Activated CD4-positive, alpha-beta T cell treated with anti-CD3 and anti-CD28 coated beads for 36 hours (primary cell): ENCODE data around the gene ZDHHC3. TPM values are rescaled to one million over a fixed set of nuclear protein-coding genes. Genes with fewer than 3 reads are reported as not detected.

Experiments used
- ATAC-seq: fragments of 200-7000 bp; cut with Tn5 transposase; one replicate; pipeline ENCODE4 v1.10.0; 2021; ENCODE audit warnings: mild to moderate bottlenecking, moderate library complexity
- CTCF ChIA-PET: fragments of 350-600 bp; sonication (Branson Sonifier 250); formaldehyde crosslinking; loops from one replicate; lab custom pipeline; 2021; ENCODE audit warnings: antibody characterized with exemption; lab: Charles Lee
- POLR2A ChIA-PET: fragments of 350-600 bp; sonication (Branson Sonifier 250); formaldehyde crosslinking; loops from one replicate; lab custom pipeline; 2021; ENCODE audit warnings: antibody characterized with exemption, inconsistent platforms; lab: Charles Lee
- DNase-seq: peaks from one replicate; pipeline ENCODE4 v3.0.0-alpha.2; 2020
- H3K27ac Mint-ChIP-seq: one replicate; pipeline ENCODE4 v1.8.0; 2021; ENCODE audit warnings: mixed read lengths
- H3K27me3 Mint-ChIP-seq: one replicate; pipeline ENCODE4 v1.8.0; 2021; ENCODE audit warnings: mixed read lengths
- H3K36me3 Mint-ChIP-seq: one replicate; pipeline ENCODE4 v1.8.0; 2021; ENCODE audit warnings: low read depth, mixed read lengths
- H3K4me1 Mint-ChIP-seq: one replicate; pipeline ENCODE4 v1.8.0; 2021; ENCODE audit warnings: mixed read lengths
- H3K4me3 Mint-ChIP-seq: one replicate; pipeline ENCODE4 v1.8.0; 2021; ENCODE audit warnings: mild to moderate bottlenecking, moderate library complexity, mixed read lengths
- H3K9me3 Mint-ChIP-seq: one replicate; pipeline ENCODE4 v1.8.0; 2021; ENCODE audit warnings: low read depth, mixed read lengths
- intact Hi-C, 2 experiments: fragments of 100-400 bp; cut with DNase I in 1 of 2; cut with micrococcal nuclease in 1 of 2; formaldehyde crosslinking; loops; one replicate each; pipeline versions ENCODE4 v1.14.2 to v1.15.1; 2022 to 2024; cut with DNase I, micrococcal nuclease
- total RNA-seq, 2 experiments: library from RNA; stranded (reverse); gene quantifications; one replicate each; pipeline ENCODE4 v1.2.3, GENCODE V29; 2021

Gene ZDHHC3
- total RNA-seq, 2 experiments from 2014 or later: 31.9 to 32.9 TPM

DNA sequence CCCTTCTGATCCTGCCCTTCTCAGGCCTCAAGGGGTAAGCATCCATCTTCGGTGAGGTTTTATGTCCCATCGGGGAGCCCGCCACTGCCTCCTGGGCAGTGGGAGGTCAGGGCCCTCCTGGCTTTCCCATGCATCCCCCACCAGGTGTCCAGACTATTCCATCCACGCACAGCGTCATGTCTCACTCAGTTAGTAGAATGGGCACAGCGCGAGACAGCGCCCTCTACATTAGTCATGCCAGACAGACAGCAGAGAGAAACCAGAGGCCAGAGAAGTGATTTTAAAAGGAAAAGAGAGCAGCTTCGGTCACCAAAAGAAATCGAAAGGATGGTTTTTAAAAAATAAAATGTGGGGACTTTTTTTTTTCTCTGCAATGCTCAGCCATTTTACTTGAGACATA, 49.8 kb downstream of the ZDHHC3 start:
- no peaks in the 10 kb centered on the region for H3K27me3 Mint-ChIP-seq
- ATAC-seq (no peak), DNase-seq (no peak)
- no peak overlapping the region for H3K4me3 Mint-ChIP-seq
- H3K4me1 Mint-ChIP-seq: no peaks in the 10 kb centered on the region
- H3K9me3 Mint-ChIP-seq: no peaks in the 10 kb centered on the region
- intact Hi-C loops: no loop called here
- POLR2A ChIA-PET: no interaction called here
- CTCF ChIA-PET: no interaction called here
- peaks cover 6% of the 10 kb centered on the region for H3K36me3 Mint-ChIP-seq
- H3K27ac Mint-ChIP-seq: no peak overlapping the region

DNA sequence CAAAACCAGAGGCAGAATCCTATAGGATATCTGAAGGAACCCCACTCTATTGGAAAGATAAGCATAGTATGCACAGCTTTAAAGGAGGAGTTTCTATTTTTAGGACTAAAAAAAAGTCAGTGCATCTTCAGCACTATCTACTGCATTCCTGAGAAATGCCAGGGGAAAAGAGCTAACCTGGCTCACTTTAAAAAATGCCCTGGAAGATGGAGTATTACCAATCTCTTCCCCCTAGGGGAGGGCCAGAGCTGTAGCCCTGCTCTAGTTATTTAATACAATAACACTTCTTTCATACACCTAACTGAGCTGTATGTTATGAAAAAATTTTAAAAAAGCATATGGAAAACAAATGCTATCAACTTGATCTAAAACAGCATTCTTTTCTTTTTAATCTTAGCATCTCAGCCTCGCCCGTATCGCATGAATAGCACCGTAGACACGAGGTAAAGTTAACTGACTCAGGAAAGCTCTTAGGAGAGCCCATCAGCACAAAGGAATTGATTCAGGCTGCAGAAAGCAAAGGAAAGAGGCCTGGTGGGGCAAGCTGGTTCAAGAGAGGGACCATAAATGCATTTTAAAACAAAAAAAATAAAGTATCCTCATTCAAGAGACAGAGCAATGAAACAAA, 51.4 kb downstream of the ZDHHC3 start:
- intact Hi-C loops: no loop called here
- ATAC-seq (no peak), DNase-seq (no peak)
- POLR2A ChIA-PET: no interaction called here
- Mint-ChIP-seq H3K9me3 (no peaks in the 10 kb centered on the region), H3K36me3 (peaks cover 6% of the 10 kb centered on the region), H3K27me3 (no peaks in the 10 kb centered on the region), H3K4me1 (no peaks in the 10 kb centered on the region), H3K4me3 (no peak overlapping the region), H3K27ac (no peak overlapping the region)
- CTCF ChIA-PET: interaction anchor here (0.7 to 3.2 kb wide), 2 partner anchors 10 to 93 kb away, joined by 3 to 13 read pairs; no protein-coding TSS in a partner anchor

DNA sequence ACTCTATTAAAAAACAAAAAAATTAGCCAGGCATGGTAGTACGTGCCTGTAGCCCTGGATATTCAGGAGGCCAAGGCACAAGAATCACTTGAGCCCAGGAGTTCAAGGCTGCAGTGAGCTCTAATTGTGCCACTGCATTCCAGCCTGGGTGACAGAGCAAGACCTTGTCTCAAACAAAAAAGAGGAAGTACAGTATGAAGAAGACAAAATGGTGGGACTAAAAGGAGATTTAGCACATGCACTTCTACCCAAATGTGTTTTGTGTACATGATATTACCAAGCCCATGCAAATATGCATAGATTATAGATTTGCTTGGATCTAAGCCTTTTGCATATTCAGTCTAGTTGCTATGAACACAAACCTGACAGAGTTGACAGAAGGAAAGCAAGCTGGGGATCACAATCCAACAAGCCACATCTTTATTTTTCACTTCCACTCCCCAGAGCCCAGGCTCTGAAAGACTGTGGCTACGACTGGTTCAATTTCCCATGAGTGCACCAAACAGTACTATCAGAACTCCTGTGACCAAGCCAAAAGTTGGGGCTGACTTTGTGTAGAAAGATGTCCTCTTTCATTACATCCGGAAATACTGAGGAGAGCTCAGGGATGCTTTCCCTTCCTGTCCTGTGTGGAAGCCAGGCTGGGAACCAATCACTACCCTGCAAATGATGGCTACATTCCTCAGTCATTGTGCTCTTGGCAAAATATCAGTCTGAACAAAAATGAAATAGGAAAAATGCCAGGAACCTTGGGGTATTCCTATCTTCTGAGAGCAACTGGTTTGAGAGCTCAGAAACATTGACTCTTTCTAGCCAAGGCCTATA, 52.1 kb downstream of the ZDHHC3 start:
- H3K36me3 Mint-ChIP-seq: peaks cover 6% of the 10 kb centered on the region
- intact Hi-C loops: no loop called here
- no peak overlapping the region for H3K27ac Mint-ChIP-seq
- POLR2A ChIA-PET: no interaction called here
- H3K4me3 Mint-ChIP-seq: no peak overlapping the region
- ATAC-seq (no peak), DNase-seq (no peak)
- no peaks in the 10 kb centered on the region for H3K4me1 Mint-ChIP-seq
- H3K9me3 Mint-ChIP-seq: no peaks in the 10 kb centered on the region
- CTCF ChIA-PET: interaction anchor here (3.2 kb wide), 1 partner anchor 10 kb away, joined by 13 read pairs; no protein-coding TSS in a partner anchor
- no peaks in the 10 kb centered on the region for H3K27me3 Mint-ChIP-seq

DNA sequence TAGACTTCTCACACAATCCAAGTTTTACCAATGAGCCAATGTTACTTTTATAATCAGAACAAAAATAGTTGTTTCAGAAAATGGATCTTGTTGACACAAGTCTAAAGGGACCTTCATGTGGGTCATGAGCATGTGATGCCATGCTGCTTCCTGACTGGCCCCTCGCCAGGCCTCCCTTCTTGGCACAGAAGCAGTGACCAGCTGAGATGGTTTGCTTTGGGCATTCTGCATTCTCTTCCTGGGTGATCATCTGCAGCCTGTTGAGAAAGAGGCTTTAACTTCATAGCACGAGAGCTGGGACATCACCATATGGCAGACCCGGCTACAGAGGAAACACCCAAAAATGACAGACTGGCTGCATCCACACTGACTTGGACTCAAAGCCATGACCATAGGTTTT, 55.9 kb downstream of the ZDHHC3 start:
- intact Hi-C loops: no loop called here
- Mint-ChIP-seq H3K36me3 (peaks cover 4% of the 10 kb centered on the region), H3K4me3 (no peak overlapping the region), H3K4me1 (no peaks in the 10 kb centered on the region), H3K27me3 (no peaks in the 10 kb centered on the region), H3K27ac (no peak overlapping the region), H3K9me3 (no peaks in the 10 kb centered on the region)
- DNase-seq (no peak), ATAC-seq (no peak)
- ChIA-PET CTCF (no interaction called here), POLR2A (no interaction called here)

DNA sequence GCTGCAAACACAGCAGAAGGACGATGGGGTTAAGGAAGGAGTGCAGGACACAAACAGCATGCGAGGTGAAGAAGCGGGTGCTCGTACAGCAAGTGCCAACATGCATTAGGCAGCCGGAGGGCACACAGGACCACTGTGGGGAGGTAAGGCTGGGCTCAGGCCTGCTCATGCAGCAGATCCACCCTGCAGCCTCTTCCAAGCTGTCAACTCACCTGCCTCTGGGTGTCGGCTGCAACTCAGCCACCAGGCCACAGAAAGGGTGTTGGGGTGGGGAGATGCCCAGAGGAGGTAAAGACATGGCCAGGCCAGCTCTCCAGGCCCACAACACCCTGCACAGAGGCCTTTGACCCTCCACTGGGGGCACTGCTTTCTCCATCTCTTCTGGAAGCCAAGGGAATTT, 57.4 kb downstream of the ZDHHC3 start:
- H3K4me1 Mint-ChIP-seq: no peaks in the 10 kb centered on the region
- no peak for DNase-seq
- peaks cover 4% of the 10 kb centered on the region for H3K36me3 Mint-ChIP-seq
- H3K27ac Mint-ChIP-seq: no peak overlapping the region
- CTCF ChIA-PET: no interaction called here
- POLR2A ChIA-PET: no interaction called here
- intact Hi-C loops: no loop called here
- H3K27me3 Mint-ChIP-seq: no peaks in the 10 kb centered on the region
- no peak for ATAC-seq
- no peaks in the 10 kb centered on the region for H3K9me3 Mint-ChIP-seq
- no peak overlapping the region for H3K4me3 Mint-ChIP-seq

DNA sequence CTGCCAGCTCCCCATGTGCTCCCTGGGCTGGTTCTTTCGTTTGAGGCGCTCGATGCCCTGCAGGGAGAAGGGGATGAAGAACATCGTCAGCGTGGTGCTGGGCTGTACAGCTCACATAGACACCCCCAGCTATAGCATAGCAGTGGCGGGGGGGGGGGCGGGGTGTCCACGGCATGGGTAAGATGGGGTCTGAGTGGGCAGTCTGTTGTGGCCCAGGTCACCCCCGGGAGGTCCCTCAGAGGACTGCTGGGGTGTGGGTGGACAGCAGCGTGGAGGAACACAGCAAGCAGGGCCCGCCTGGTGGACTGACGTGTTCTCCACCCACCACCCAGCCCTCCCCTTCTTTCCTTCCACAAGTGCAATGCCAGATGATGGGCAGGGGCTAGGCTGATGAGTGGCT, 57.9 kb downstream of the ZDHHC3 start:
- Mint-ChIP-seq H3K36me3 (peaks cover 4% of the 10 kb centered on the region), H3K4me3 (no peak overlapping the region), H3K9me3 (no peaks in the 10 kb centered on the region), H3K4me1 (no peaks in the 10 kb centered on the region), H3K27ac (no peak overlapping the region), H3K27me3 (no peaks in the 10 kb centered on the region)
- ChIA-PET POLR2A (no interaction called here), CTCF (no interaction called here)
- no peak for ATAC-seq
- intact Hi-C loops: no loop called here
- no peak for DNase-seq

DNA sequence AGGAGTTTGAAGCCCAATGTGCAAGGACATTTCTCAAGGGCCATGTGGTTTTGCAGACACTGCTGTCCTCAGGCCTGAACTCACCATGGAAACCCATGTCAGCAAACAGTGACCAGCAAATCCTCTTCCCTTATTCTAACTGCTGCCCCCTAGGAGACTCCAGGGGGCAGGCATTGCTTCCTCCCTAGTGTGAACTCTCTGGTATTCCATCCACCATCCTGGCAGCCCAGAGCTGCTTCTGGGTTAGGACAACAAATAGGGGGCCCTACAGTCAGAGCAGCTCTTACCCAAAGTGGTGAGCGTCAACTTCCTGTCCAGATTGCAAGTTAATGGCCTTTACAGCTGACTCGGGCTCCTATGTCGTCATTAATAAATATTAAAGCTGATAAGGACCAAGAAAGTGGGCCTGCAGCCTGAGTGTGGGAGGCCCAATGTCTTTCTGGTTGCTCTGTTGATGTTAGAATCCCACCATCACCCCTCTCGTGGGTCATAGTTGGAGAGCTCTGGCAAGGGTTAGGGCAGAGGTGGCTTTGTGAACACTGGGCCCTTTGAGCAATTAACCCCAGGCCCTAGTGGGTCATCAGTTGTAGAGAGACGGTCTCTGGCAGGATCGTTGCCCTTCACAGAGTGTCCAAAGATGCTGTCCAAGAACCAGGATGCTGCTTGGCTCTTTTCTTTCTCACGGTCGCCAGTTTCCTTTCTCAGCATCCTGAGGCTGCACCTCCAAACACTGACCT, 60.1 kb downstream of the ZDHHC3 start:
- no peak for DNase-seq
- intact Hi-C loops: no loop called here
- no peaks in the 10 kb centered on the region for H3K4me1 Mint-ChIP-seq
- ChIA-PET CTCF (no interaction called here), POLR2A (no interaction called here)
- peaks cover 4% of the 10 kb centered on the region for H3K36me3 Mint-ChIP-seq
- no peak overlapping the region for H3K4me3 Mint-ChIP-seq
- H3K27me3 Mint-ChIP-seq: peaks cover 3% of the 10 kb centered on the region
- no peak for ATAC-seq
- H3K9me3 Mint-ChIP-seq: no peaks in the 10 kb centered on the region
- no peak overlapping the region for H3K27ac Mint-ChIP-seq

DNA sequence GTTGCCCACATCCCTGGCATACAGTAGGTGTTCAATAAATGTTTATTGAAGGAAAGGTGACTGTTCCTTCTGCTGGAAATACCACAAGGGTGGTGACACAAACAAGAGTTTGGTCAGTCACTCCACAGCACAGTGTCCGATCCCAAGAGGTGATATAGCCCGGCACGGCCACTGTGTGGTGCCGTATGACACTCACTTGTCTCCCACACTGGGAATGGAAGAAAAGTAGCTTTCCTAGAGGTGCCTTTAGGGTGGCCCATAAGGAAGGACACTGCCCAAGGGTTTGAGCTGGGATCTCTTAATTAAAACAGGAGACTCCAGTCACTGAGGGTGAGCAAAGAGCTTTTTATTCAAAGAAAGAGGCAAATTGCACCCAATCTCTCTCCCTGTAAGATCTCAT, 61.0 kb downstream of the ZDHHC3 start:
- peaks cover 4% of the 10 kb centered on the region for H3K36me3 Mint-ChIP-seq
- no peaks in the 10 kb centered on the region for H3K4me1 Mint-ChIP-seq
- no peak overlapping the region for H3K4me3 Mint-ChIP-seq
- ChIA-PET CTCF (interaction anchor here (0.6 to 3.2 kb wide), 16 partner anchors 9 to 860 kb away, joined by 3 to 14 read pairs (median 3); no protein-coding TSS in a partner anchor), POLR2A (no interaction called here)
- no peaks in the 10 kb centered on the region for H3K9me3 Mint-ChIP-seq
- intact Hi-C loops: loop anchor here (1.0 kb wide), 2 partner anchors 382 to 592 kb away; no protein-coding TSS in a partner anchor
- peaks cover 5% of the 10 kb centered on the region for H3K27me3 Mint-ChIP-seq
- no peak for ATAC-seq
- no peak overlapping the region for H3K27ac Mint-ChIP-seq
- DNase-seq: no peak

DNA sequence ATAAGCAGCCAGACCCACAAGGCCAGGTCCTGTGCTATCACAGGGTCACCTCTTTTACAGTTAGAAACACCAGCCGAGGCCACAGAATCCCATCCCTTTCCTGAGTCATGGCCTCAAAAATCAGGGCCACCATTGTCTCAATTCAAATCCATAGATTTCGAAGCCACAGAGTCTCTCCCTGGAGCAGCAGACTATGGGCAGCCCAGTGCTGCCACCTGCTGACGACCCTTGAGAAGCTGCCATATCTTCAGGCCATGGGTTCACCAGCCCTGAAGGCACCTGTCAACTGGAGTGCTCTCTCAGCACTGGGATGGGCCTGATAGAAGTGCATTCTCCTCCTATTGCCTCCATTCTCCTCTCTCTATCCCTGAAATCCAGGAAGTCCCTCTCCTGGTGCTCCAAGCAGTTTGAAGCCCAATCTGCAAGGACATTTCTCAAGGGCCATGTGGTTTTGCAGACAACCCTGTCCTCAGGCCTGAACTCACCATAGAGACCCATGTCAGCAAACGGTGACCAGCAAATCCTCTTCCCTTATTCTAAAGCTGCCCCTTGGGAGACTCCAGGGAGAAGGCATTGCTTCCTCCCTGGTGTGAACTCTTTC, 62.0 kb downstream of the ZDHHC3 start:
- no peak overlapping the region for H3K4me3 Mint-ChIP-seq
- POLR2A ChIA-PET: no interaction called here
- ATAC-seq: peak; percentile 73
- H3K36me3 Mint-ChIP-seq: peaks cover 3% of the 10 kb centered on the region
- intact Hi-C loops: loop anchor here (1.0 kb wide), 2 partner anchors 381 to 591 kb away; no protein-coding TSS in a partner anchor
- peaks cover 7% of the 10 kb centered on the region for H3K27me3 Mint-ChIP-seq
- DNase-seq: peak; percentile 80
- CTCF ChIA-PET: interaction anchor here (0.7 to 3.2 kb wide), 21 partner anchors 10 to 382 kb away, joined by 3 to 14 read pairs (median 3); no protein-coding TSS in a partner anchor
- H3K4me1 Mint-ChIP-seq: no peaks in the 10 kb centered on the region
- H3K9me3 Mint-ChIP-seq: no peaks in the 10 kb centered on the region
- H3K27ac Mint-ChIP-seq: no peak overlapping the region

DNA sequence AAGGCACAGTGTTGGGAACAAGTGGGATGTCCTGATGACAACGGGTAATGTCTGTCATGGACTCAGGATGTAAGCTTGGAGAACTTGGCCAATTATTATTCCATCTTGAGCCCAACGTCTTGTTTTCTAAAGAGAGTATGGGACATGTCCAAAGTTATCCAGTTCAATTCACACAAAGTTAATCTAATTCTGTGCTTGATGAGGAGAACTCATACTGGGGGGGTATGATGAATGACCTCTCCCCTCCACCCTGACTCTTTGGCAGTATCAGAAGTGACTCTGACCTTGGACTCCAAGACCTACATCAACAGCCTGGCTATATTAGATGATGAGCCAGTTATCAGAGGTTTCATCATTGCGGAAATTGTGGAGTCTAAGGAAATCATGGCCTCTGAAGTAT, 65.3 kb downstream of the ZDHHC3 start:
- Mint-ChIP-seq H3K36me3 (no peaks in the 10 kb centered on the region), H3K4me1 (peaks cover 3% of the 10 kb centered on the region), H3K9me3 (no peaks in the 10 kb centered on the region), H3K4me3 (no peak overlapping the region), H3K27me3 (peaks cover 19% of the 10 kb centered on the region), H3K27ac (no peak overlapping the region)
- ChIA-PET CTCF (interaction anchor here (1.0 kb wide), 1 partner anchor 11 kb away, joined by 3 read pairs; no protein-coding TSS in a partner anchor), POLR2A (interaction anchor here (0.6 kb wide), 1 partner anchor 259 kb away, joined by 7 read pairs; no protein-coding TSS in a partner anchor)
- intact Hi-C loops: no loop called here
- no peak for DNase-seq
- no peak for ATAC-seq

DNA sequence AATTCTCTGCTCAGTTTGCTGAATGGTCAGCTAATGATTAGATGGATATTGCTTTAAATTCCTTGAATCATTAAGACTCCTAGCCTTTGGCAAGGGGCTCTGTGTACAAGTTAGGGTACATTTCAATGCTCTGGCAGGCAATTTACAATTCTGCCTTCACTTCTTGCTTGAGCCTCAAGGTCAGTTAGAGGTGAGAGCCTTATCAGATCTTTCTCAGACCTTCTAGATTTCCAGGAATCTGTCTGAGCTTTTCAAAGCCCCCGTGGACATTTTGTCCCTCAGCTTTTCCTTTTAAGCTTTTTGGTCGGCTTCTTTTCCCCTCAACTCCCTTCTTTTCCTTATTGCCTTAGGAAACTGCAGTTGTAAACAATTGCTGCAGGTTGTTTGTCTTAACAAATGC, 66.9 kb downstream of the ZDHHC3 start:
- no peaks in the 10 kb centered on the region for H3K9me3 Mint-ChIP-seq
- ATAC-seq: no peak
- POLR2A ChIA-PET: no interaction called here
- H3K27me3 Mint-ChIP-seq: peaks cover 19% of the 10 kb centered on the region
- no peak overlapping the region for H3K4me3 Mint-ChIP-seq
- intact Hi-C loops: no loop called here
- no peak overlapping the region for H3K27ac Mint-ChIP-seq
- H3K36me3 Mint-ChIP-seq: no peaks in the 10 kb centered on the region
- CTCF ChIA-PET: interaction anchor here (0.9 kb wide), 1 partner anchor 376 kb away, joined by 3 read pairs; no protein-coding TSS in a partner anchor
- no peak for DNase-seq
- peaks cover 3% of the 10 kb centered on the region for H3K4me1 Mint-ChIP-seq
